ENCODE results near the gene ARF6.
A peak's percentile ranks its signal among the peaks of the same experiment; 100 is the strongest.
"Not testable (repeated sequence)": the region's sequence is repeated elsewhere in the genome, so short reads cannot be mapped to it uniquely, and the experiment has no call there.

Gene ARF6

DNA sequence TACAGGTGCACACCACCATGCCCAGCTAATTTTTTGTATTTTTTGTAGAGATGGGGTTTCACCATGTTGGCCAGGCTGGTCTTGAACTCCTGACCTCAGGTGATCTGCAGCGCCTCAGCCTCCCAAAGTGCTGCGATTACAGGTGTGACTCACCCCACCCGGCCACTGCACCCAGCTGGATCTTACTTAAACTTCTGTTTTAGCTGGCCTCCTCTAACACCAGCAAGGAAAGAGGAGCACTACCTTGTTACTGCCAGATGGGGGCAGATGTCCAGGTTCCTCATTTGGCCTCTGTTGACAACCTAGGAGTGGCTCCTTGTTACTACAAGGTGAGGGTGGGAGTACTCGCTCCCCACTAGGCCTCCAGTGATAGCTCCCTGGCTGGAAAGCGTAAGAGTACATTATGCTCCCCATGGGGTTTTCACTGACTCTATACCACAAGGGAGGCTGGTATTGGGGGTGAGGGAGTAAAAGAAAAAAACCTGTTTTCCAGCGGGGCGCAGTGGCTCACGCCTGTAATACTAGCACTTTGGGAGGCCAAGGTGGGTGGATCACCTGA lies 13.2 kb upstream of the ARF6 start:
- DNase-seq, result peak; percentile 39

DNA sequence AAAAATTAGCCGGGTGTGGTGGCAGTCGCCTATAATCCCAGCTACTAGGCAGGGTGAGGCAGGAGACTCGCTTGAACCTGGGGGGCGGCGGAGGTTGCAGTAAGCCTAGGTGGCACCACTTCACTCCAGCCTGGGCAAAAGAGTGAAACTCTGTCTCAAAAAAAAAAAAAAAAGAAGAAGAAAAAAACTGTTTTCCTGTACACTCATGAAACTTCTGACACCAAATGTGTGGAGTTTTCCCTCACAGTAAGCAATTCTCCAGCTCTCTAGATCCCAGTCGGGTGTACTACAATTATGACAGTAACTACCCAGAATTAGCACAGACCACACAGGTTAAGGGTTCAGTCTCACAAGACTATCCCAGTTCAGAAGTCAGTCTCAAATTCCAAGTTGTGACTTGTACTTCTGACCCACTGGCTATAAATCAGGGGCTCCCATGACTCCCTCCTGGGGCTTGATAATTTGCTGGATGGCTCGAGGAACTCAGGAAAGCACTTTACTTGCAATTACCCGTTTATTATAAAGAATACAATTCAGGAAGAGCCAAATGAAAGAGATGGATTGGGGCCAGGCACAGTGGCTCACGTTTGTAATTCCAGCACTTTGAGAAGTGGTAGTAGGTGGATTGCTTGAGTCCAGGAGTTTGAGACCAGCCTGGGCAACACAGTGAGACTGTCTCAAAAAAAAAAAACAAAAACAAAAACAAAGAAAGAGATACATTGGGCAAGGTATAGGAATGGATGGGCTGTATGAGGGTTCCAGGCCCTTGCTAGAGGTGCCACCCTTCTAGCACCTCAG lies 12.4 kb upstream of the ARF6 start:
- no peak for DNase-seq

DNA sequence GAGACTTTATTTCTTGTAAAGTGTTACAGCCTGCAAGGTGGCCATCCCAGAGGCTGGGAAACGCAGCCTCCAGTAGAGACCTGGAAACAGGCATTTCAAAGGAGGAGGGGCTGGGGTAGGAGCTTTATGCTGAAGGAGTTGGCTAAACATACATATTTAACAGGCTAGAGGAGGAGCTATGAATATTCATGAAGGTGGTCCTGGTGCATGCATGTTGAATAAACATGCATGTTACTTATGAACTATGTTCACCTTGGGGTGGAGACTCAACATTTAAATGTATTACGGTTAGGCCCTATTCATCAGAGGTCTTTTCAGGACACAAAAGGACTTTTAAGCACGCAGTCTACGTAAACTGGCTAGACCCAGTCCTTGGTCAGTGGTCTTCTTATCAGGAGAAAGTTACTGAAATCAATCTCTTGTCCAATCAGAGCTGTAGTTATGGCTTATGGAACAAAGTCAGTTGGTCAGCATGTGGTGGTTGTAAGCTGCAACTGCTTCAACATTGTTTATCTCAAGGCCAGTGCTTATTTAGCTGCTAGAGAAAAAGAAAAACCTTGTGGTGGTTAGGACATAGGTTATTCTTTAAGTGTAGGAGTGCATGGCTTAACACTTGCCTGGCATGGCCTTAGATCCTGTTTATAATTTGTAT lies 11.4 kb upstream of the ARF6 start:
- DNase-seq, result no peak

DNA sequence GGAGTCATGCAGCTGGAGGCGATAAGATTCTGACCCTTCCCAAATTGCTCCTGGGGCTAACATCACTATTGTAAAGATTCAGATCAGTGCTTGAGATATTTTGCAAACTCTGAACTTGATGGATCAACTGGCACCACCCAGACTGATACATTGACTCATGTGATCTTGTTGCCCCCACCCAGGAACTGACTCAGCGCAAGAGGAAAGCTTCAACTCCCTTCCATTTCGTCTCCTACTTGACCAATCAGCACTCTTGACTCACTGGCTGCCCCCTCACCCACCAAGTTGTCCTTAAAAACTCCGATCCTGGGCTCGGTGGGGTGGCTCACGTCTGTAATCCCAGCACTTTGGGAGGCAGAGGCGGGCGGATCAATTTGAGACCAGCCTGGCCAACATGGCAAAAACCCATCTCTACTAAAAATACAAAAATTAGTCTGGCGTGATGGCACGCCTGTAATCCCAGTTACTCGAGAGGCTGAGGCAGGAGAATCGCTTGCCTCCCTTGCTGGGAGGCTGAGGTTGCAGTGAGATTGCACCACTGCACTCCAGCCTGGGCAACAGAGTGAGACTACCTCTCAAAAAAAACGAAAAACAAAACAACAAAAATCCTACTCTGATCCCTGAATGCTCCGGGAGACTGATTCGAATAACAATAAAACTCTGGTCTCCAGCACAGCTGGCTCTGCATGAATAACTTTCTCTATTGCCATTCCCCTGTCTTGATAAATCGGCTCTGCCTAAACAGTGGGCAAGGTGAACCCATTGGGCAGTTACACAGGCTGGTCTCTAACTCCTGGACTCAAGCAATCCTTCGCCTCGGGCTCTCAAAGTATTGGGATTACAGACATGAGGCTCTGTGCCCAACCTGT lies 9.8 kb upstream of the ARF6 start:
- DNase-seq, result no peak

DNA sequence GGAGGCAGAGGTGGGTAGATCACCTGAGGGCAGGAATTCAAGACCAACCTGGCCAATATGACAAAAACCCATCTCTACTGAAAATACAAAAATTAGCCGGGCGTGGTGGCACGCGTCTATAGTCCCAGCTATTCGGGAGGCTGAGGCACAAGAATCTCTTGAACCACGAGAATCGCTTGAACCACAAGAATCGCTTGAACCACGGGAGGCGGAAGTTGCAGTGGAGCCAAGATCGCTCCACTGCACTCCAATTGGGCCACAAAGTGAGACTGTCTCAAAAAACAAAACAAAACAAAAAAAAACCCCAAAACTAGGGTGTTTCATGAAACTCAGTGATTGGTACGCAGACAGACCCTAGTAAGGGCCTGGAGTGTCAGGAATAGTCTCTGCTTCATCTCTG lies 6.4 kb upstream of the ARF6 start:
- DNase-seq, result no peak

DNA sequence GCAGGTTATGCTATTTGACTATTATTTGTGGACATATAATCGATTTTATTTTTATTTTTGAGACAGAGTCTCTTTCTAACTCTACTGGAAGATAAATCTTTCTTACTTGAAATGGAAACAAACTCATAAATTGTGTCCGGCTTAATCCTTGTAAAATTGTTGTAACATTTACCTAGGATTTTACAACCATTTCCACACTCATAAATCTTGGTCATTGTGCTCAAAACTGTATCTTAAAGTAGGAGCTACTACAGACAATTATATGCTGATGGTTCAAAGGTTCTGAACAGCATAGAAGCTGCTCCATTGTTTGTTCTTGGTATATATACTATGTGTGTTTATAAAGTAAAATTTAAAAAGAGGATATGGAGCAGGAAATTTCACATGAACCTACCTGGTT lies 4.6 kb upstream of the ARF6 start:
- DNase-seq, result no peak

DNA sequence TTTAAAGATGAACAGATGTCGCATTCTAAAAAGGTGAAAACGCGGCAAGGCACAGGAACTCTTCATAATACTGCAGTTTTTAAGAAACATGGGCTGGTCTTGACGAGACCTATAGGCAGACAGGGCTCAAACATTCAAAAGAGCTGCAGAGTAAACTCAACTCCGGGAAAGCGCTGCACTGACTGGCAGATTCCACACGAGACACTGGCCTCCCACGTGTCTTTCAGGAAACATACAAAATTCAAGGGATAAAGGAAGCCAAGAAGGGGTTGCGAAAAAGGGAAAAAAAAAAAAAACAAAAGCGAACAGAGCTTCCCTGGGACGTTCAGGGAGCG lies 614 bp upstream of the ARF6 start:
- peak; percentile 42 for DNase-seq

DNA sequence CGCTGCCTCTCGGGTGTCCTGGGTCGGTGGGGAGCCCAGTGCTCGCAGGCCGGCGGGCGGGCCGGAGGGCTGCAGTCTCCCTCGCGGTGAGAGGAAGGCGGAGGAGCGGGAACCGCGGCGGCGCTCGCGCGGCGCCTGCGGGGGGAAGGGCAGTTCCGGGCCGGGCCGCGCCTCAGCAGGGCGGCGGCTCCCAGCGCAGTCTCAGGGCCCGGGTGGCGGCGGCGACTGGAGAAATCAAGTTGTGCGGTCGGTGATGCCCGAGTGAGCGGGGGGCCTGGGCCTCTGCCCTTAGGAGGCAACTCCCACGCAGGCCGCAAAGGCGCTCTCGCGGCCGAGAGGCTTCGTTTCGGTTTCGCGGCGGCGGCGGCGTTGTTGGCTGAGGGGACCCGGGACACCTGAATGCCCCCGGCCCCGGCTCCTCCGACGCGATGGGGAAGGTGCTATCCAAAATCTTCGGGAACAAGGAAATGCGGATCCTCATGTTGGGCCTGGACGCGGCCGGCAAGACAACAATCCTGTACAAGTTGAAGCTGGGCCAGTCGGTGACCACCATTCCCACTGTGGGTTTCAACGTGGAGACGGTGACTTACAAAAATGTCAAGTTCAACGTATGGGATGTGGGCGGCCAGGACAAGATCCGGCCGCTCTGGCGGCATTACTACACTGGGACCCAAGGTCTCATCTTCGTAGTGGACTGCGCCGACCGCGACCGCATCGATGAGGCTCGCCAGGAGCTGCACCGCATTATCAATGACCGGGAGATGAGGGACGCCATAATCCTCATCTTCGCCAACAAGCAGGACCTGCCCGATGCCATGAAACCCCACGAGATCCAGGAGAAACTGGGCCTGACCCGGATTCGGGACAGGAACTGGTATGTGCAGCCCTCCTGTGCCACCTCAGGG lies 679 bp downstream of the ARF6 start:
- DNase-seq, result peak; percentile 53

DNA sequence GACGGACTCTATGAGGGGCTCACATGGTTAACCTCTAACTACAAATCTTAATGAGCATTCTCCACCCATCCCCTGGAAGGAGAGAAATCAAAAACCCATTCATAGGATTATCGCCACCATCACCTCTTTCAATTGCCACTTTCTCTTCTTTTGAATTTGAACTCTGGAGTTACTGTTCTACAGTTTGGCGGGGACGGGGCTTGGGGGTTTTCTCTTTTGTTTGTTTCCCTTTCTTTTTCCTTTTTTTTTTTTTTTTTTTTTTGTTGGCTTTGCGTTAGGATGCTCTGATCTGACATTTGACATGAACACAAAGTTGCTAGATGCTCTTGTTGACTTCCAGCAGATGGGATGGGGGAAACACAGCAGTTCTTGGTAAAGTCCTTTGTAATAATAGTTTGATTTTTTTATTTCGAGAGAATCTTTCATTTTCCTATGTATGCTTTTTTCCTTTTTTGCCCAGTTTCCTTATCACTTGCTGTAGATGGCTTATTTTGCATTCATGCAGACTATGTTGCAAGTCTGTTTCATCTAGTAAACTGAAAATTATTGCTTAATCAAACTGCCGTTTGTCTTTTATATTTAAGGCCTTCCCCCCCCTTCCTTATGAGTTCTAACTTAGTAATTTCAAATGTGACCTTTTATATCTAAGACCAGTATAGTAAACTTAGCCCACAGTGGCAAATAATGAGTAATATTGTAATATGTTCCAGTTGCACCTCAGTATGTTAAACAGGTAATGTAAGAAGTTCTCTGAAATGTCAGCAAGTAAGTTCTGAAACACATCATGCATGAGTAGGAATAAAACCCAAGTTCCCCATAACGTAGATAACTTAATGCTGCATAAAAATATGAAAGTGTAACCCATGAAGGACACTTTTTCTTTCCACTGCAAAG lies 1.6 kb downstream of the ARF6 start:
- not testable (repeated sequence) for DNase-seq

DNA sequence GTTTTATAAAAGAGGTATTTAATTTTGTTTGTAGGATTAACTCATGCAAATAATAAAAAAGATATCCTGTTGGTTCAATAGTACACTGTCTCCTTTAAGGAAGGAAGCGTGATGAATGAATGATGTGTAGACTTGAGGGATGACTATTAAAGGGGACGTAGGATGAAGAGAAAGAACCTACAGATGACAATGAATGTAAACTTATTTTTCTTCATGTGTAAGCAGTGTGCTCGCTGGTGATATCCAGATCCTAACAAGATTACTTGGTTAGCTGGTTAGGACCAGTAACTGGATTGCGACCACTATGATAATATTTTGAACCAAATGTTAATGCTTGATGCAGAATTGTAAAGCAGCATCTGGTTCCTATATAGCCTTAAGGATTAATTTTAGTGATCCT lies 2.6 kb downstream of the ARF6 start:
- no peak for DNase-seq

DNA sequence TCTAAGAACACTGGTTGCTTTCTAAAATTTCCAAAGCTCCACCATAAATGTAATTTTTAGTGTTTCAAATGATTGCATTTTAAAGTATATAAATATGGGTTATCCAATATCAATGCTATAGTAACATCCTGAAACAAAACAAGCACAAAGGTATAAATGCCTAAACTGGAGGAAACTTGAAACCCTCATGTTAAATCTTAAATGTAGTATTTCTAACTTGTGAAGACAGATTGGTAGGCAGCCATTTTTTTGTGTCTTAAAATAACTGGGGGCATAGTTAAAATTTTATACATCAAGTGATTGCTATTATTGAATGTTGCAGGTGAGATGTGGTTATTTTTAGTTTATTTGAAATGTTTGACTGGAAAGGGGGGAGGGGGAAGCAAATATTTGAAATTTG lies 3.4 kb downstream of the ARF6 start:
- not testable (repeated sequence) for DNase-seq

DNA sequence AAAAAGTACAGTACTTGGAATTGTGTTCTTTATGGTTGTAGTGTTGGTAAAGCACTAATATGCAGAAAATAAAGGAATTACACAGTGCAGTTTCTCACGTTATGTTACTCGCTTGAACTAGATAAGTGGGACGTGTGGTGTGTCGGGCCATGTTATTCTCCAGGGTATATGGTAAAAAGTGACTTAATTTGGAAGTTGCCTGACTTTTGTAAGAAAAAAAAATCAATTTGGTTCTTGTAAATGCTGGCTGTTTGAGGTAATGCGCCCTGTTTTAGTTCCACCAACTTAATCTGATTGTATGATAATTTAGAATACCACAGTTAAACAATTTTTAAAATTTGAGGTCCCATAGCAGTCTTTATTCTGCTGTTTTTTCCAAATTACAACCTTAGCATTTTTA lies 4.1 kb downstream of the ARF6 start:
- no peak for DNase-seq

DNA sequence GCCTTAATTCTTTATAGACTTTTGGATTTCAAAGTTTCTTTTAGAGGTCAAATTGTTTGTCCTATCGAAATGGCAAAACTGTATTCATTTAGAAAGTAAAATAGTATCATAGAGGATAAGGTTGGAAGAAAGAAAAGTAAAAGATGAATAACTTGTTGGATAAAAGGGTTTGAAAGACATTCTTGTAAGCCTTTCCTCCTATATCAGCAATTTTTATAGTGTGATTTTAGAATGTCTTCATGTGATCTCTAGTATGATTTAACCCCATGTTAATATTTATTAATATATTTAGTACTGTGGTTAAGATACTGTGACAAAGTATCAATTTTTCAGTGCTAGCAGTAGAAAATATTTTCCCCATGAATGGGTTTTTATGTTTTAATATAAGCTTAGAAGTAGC lies 4.5 kb downstream of the ARF6 start:
- no peak for DNase-seq

DNA sequence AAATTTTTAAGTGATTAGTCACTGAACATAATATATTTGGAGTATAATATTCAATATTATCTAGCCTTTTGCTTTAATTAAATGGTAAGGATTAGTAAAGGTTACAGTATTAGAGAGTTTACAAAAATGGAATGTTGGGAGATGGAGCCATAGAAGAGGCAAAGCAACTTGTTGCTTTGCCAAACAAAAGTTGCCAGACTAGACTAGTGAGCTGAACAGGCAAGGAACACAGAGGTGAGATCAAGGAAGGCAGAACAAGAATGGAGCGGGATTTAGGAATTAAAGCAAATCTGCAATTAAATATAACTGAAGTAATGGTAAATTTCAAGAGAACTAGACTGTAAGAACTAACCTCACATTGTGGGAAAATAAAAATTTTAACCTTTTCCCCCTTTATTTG lies 5.1 kb downstream of the ARF6 start:
- DNase-seq, result no peak

DNA sequence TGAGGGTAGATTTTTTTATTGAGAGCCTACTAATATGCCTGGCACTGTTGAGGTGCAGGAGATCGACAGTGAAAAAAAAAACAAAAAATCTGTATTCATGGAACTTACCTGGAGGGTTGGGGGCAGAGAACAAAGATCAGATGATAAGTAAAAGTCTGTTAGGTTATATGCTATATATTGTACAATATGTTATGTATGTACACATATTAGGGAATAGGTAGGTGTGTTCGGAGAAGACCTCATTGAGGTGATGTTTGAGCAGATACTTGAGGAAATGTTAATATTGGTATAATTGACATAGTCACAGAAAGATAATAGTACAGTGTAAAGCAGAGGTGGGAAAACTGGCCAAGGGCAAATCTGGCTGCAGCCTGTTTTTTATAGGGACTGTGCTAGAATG lies 5.6 kb downstream of the ARF6 start:
- no peak for DNase-seq

DNA sequence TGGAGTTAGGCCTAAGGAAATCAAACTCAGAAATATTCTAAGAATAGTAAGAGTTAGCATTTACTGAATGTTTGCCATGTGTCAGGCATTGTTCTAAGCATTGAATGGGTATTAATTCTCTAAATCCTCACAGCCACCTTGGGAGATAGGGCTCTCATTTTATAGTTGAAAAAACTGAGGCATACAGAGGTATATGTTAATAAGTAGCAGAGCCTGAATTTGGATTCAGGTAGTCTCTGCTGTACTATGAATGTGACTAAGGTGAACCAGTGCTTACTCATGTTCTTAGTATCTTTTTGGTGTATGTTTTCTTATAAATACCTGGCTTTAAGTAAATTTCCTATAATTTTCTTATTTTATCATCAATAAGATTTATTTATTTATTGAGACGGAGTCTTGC lies 8.1 kb downstream of the ARF6 start:
- DNase-seq, result no peak

DNA sequence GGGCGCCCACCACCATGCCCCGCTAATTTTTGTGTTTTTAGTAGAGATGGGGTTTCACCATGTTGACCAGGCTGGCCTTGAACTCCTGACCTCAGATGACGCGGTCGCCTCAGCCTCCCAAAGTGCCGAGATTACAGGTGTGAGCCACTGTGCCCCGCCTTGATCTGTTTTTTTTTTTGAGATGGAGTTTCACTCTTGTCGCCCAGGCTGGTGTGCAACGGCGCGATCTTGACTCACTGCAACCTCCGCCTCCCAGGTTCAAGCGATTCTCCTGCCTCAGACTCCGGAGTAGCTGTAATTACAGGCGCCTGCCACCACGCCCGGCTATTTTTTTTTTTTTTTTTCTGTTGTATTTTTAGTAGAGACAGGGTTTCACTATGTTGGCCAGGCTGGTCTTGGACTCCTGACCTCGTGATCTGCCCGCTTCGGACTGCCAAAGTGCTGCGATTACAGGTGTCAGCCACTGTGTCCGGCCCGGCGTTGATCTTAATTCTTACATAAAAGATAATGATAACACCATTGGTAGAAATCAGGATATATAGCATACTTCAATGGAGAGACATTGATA lies 9.9 kb downstream of the ARF6 start:
- DNase-seq, result not testable (repeated sequence)

DNA sequence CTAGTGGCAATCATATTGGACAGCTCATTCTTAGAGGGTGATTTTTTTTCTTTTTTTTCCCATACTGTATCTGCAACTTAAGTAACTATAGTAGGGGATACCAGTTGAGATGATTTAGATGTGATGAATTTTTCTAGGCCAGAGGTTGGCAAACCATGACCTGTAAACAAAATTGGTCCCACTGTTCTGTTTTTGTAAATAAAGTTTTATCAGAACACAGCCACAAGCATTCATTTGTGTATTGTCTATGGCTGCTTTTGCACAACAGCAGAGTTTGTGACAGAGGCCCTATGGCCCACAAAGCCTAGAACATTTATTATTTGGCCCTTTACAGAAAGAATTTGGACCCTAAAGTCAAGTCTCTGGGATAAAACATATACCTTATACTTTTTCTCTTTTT lies 11.4 kb downstream of the ARF6 start:
- DNase-seq, result no peak

DNA sequence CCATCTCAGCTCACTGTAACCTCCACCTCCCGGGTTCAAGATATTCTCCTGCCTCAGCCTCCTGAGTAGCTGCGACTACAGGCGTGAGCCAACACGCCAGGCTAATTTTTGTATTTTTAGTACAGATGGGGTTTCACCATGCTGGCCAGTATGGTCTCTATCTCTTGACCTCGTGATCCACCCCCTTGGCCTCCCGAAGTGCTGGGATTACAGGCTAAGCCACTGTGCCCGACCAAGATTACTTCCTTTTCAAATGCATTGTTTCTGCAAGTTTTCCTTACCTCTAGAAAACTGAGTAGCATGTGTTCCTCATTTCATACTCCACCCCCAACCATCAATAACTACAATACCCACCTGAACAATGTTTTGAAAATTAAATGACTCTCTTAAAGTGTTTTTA lies 13.1 kb downstream of the ARF6 start:
- DNase-seq, result no peak

DNA sequence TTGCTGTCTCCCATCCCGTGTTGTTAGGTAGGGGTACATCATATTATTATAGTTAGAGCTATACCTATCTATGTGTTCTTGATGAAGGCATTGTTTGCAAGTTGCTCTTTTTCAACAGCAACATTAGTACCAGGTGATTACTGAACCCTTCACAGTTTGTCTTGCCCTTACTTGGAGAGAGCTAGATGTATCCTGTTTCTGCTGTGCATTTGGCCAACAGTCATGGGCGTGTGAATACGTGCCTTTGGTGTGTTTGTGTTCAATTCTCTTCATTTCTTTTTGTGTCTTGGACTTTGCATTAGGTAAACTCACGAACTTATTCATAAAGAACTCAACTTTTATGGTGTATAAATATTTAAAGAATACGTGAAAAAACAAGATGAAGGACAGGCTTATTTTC lies 14.3 kb downstream of the ARF6 start:
- no peak for DNase-seq

DNA sequence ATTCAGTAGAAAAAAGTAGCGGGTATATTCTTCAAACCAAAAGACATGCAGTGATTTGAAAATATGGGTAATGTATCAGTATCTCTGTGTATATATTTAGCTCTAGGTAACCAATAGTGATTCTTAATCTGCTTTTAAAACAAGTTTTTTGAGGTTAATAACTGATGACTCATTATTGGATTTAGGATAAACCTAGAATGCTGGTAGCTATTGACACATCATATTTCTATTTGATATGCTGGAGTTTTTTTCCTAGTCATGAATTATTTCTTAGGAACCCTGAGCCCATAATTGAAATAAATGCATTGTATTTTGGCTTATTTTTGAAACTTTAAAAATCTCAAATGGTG lies 15.5 kb downstream of the ARF6 start:
- no peak for DNase-seq
